Esophagus muscularis mucosa (tissue), 3 donors: ENCODE results near the gene PITX1.

Experiments used
- POLR2A ChIP-seq: fragments of 450-650 bp; IDR thresholded peaks from one replicate; pipeline ENCODE4 v1.6.1; 2017; ENCODE audit warnings: antibody characterized with exemption, moderate library complexity, mild to moderate bottlenecking, low read depth
- TF ChIP-seq, protein P1 (sequence below), 3 experiments: fragments of 200-600 bp in 2 of 3; fragments of 450-650 bp in 1 of 3; sonication (generic) in 2 of 3; IDR thresholded peaks; one replicate each; pipeline ENCODE4 v1.5.1; 2017 to 2019; ENCODE audit warnings: antibody characterized with exemption in 3 of 3, mild to moderate bottlenecking in 2 of 3, moderate library complexity in 1 of 3

DNA sequence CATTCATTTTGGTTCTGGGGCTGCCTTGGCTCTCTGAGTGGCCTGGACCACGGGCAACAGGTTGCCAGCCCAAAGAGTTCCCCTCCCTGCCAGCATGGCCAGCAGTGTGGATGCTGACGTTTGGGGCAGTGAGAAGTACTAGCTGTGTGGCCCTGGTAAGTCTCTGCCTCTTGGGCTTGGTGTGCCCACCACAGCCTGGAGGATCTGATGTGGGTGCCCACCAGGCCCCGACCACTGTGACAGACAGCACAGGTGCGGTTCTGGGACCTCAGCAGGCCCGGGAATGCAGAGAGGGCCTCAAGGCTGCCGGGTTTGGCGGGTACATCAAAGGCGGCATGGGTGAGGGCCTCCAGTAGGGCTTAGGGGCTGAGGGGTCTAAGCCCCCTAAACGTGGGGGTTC is 33.6 kb upstream of the PITX1 start:
- TF ChIP-seq, protein P1, sequence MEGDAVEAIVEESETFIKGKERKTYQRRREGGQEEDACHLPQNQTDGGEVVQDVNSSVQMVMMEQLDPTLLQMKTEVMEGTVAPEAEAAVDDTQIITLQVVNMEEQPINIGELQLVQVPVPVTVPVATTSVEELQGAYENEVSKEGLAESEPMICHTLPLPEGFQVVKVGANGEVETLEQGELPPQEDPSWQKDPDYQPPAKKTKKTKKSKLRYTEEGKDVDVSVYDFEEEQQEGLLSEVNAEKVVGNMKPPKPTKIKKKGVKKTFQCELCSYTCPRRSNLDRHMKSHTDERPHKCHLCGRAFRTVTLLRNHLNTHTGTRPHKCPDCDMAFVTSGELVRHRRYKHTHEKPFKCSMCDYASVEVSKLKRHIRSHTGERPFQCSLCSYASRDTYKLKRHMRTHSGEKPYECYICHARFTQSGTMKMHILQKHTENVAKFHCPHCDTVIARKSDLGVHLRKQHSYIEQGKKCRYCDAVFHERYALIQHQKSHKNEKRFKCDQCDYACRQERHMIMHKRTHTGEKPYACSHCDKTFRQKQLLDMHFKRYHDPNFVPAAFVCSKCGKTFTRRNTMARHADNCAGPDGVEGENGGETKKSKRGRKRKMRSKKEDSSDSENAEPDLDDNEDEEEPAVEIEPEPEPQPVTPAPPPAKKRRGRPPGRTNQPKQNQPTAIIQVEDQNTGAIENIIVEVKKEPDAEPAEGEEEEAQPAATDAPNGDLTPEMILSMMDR (IDR thresholded peaks at IDR 0.05) = no peak
- no peak for TF ChIP-seq POLR2A
